ENCODE measurements around the gene KCNN3. TPM values are rescaled to one million over a fixed set of nuclear protein-coding genes. Genes with fewer than 3 reads are reported as not detected.

Gene KCNN3
- polyA plus RNA-seq, 1 donor from 2014 or later = 2.2 TPM

DNA sequence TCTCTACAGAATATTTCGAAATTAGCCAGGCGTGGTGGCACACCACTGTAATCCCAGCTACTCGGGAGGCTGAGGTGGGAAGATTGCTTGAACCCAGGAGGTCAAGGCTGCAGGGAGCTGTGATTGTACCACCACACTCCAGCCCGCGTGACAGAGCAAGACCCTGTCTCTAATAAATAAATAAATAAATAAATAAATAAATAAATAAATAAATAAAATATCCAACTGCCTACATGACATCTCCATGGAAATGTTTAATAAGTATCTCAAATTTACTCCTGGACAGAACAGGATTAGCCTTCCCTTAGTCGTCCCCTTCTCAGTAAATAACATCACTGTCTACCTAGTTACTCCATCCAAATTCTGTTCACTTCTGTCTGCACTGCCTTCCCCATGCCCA, 29.0 kb upstream of the KCNN3 start:
- Histone ChIP-seq H3K9me2 (ENCODE audit: insufficient read depth, low read length) (no peaks in the 10 kb centered on the region), H3F3A (ENCODE audit: insufficient read depth, low read length, poor library complexity, severe bottlenecking) (no peaks in the 10 kb centered on the region)

DNA sequence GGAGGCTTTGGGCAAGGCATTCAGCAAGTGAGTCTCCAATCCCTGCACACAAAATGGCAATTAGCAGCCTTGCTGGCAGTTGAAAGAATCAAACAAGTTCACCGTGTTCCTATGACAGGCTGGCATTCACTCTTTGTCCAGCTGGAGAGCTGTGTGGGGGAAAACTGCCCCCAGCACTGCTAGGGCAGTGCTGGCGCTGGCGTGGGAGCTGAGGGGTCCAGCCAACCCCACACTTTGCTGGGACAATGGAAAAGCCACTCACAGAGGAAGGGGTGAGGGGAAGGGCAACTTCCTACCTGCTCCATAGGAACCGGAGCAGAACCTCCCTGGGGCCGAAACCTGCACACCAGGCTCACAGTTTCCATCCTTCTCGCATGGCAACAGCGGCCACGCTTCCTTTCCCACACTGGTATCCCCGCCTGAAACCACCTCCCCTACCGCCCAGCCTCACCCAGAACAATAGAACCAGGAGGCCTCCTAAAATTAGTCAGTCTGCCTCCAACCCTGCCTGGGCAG, 26.7 kb upstream of the KCNN3 start:
- Histone ChIP-seq H3K4me2 (ENCODE audit: low read length) (no peak overlapping the region), H3K27me3 (ENCODE audit: insufficient read depth, low read depth, low read length) (no peaks in the 10 kb centered on the region), H3K9me3 (ENCODE audit: low read length) (peaks cover 6% of the 10 kb centered on the region), H3K36me3 (ENCODE audit: insufficient read depth, low read length) (no peaks in the 10 kb centered on the region), H4K20me1 (ENCODE audit: insufficient read depth) (no peaks in the 10 kb centered on the region), H3K4me3 (ENCODE audit: low read length) (no peak overlapping the region), H3K9ac (ENCODE audit: low read length) (no peak overlapping the region), H2AFZ (ENCODE audit: low read depth, low read length) (no peak overlapping the region), H3K9me2 (ENCODE audit: insufficient read depth, low read length) (no peaks in the 10 kb centered on the region), H3K27ac (ENCODE audit: low read length) (no peak overlapping the region), H3K79me2 (replicated peaks; ENCODE audit: insufficient read depth, low read length) (no peaks in the 10 kb centered on the region), H3F3A (ENCODE audit: insufficient read depth, low read length, poor library complexity, severe bottlenecking) (no peaks in the 10 kb centered on the region)
- TF ChIP-seq POLR2AphosphoS5 (IDR thresholded peaks at IDR 0.05) = no peak

More for the DNA sequence above, 29.0 kb upstream of the KCNN3 start:
- H3K9ac ChIP-seq (ENCODE audit: low read length) = no peak overlapping the region
- H3K79me2 ChIP-seq (replicated peaks; ENCODE audit: insufficient read depth, low read length) = no peaks in the 10 kb centered on the region
- TF ChIP-seq, protein P1, sequence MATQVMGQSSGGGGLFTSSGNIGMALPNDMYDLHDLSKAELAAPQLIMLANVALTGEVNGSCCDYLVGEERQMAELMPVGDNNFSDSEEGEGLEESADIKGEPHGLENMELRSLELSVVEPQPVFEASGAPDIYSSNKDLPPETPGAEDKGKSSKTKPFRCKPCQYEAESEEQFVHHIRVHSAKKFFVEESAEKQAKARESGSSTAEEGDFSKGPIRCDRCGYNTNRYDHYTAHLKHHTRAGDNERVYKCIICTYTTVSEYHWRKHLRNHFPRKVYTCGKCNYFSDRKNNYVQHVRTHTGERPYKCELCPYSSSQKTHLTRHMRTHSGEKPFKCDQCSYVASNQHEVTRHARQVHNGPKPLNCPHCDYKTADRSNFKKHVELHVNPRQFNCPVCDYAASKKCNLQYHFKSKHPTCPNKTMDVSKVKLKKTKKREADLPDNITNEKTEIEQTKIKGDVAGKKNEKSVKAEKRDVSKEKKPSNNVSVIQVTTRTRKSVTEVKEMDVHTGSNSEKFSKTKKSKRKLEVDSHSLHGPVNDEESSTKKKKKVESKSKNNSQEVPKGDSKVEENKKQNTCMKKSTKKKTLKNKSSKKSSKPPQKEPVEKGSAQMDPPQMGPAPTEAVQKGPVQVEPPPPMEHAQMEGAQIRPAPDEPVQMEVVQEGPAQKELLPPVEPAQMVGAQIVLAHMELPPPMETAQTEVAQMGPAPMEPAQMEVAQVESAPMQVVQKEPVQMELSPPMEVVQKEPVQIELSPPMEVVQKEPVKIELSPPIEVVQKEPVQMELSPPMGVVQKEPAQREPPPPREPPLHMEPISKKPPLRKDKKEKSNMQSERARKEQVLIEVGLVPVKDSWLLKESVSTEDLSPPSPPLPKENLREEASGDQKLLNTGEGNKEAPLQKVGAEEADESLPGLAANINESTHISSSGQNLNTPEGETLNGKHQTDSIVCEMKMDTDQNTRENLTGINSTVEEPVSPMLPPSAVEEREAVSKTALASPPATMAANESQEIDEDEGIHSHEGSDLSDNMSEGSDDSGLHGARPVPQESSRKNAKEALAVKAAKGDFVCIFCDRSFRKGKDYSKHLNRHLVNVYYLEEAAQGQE (IDR thresholded peaks at IDR 0.05; ENCODE audit: borderline replicate concordance) = no peak
- TF ChIP-seq RAD21 (conservative IDR thresholded peaks at IDR 0.05) = no peak
- no peaks in the 10 kb centered on the region for H3K27me3 ChIP-seq (ENCODE audit: insufficient read depth, low read depth, low read length)
- no peaks in the 10 kb centered on the region for H4K20me1 ChIP-seq (ENCODE audit: insufficient read depth)
- no peaks in the 10 kb centered on the region for H3K36me3 ChIP-seq (ENCODE audit: insufficient read depth, low read length)
- no peak overlapping the region for H3K4me2 ChIP-seq (ENCODE audit: low read length)
- no peaks in the 10 kb centered on the region for H3K9me3 ChIP-seq (ENCODE audit: low read length)
- H3K4me3 ChIP-seq (ENCODE audit: low read length) = no peak overlapping the region
- no peak overlapping the region for H2AFZ ChIP-seq (ENCODE audit: low read depth, low read length)
- no peak overlapping the region for H3K27ac ChIP-seq (ENCODE audit: low read length)

DNA sequence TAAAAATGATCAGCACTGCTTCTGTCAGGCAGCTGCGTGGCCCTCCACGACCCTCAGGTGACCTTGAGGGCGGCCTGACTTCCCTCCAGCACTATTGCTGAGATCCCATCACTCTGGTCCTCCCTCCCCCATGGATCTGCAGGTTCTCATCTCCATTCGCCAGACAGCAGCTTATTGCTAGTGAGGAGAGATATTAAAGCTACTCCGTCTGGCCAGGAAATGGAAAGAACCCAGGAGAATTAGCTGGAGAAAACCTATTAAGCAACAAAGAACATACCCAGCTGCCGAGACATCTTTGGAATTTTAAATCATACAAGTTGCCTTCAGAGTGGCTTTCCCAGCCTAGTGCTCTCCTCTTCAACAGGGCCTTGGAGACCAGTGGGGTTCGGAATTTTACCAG, 25.7 kb upstream of the KCNN3 start:
- TF ChIP-seq, protein P1 (IDR thresholded peaks at IDR 0.05; ENCODE audit: borderline replicate concordance) = no peak
- no peaks in the 10 kb centered on the region for H3K27me3 ChIP-seq (ENCODE audit: insufficient read depth, low read depth, low read length)
- H3K9me2 ChIP-seq (ENCODE audit: insufficient read depth, low read length) = no peaks in the 10 kb centered on the region
- H3F3A ChIP-seq (ENCODE audit: insufficient read depth, low read length, poor library complexity, severe bottlenecking) = no peaks in the 10 kb centered on the region
- no peaks in the 10 kb centered on the region for H3K79me2 ChIP-seq (replicated peaks; ENCODE audit: insufficient read depth, low read length)
- H3K27ac ChIP-seq (ENCODE audit: low read length) = no peak overlapping the region
- no peak overlapping the region for H3K4me3 ChIP-seq (ENCODE audit: low read length)
- H3K9ac ChIP-seq (ENCODE audit: low read length) = no peak overlapping the region
- H3K9me3 ChIP-seq (ENCODE audit: low read length) = peaks cover 6% of the 10 kb centered on the region
- H4K20me1 ChIP-seq (ENCODE audit: insufficient read depth) = no peaks in the 10 kb centered on the region
- no peaks in the 10 kb centered on the region for H3K36me3 ChIP-seq (ENCODE audit: insufficient read depth, low read length)
- no peak overlapping the region for H2AFZ ChIP-seq (ENCODE audit: low read depth, low read length)
- H3K4me2 ChIP-seq (ENCODE audit: low read length) = no peak overlapping the region
